Endothelial cell of umbilical vein (primary cell): Measurements from ENCODE around the gene CANT1.

Source experiments
- POLR2A ChIP-seq: IDR thresholded peaks from 2 replicates; pipeline ENCODE4 v1.6.1; 2012; ENCODE audit warnings: low read depth, mild to moderate bottlenecking, control low read depth, low read length
- POLR2AphosphoS5 ChIP-seq: IDR thresholded peaks from 2 replicates; pipeline ENCODE4 v1.6.1; 2012; ENCODE audit warnings: low read depth, mild to moderate bottlenecking, control low read depth, low read length, moderate library complexity; ENCODE audit not compliant: insufficient read depth
- TF ChIP-seq, protein P1 (sequence below), 2 donors: IDR thresholded peaks; 1 replicate in 1 of 2; 2 replicates in 1 of 2; pipeline ENCODE4 v1.5.1; 2011; ENCODE audit warnings: low read length in 2 of 2, mild to moderate bottlenecking in 2 of 2, moderate library complexity in 2 of 2, control low read depth in 1 of 2, inconsistent platforms in 1 of 2, low read depth in 1 of 2; ENCODE audit not compliant: insufficient read depth in 1 of 2; ENCODE audit errors: extremely low read depth in 1 of 2
- TF ChIP-seq, protein P2 (sequence below): IDR thresholded peaks from 2 replicates; pipeline ENCODE4 v1.6.1; 2011; ENCODE audit not compliant: insufficient read depth, insufficient read length

DNA sequence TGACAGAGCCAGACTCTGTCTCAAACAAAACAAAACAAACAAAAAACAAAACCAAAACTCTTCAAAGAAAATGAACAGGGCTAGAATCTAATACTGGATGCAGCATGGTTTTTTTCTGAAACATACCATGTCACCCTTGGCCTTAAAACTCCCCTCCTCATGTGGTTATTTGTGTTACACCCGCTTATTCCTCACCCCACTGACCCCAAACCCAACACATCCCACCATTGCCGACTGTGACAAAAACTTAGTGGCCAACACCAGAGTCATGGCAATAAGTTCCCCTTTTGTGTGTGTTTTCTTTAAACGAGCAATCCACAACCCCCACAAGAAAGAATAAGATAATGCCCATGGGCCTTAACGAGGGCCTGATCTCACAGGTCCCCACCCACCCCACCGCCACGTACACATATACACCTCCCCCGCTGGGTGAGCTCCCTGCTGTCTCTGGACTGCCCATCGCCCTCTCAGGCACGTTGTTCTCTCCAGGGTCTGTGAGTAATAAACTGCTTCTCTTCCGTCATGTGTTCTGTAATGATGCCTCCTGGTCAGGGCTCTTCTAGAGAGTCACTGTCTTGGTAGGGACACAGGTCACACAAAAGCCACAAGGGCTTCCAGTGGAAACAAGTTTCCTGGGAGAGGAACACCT, 48.3 kb upstream of the CANT1 start:
- TF ChIP-seq, protein P1, sequence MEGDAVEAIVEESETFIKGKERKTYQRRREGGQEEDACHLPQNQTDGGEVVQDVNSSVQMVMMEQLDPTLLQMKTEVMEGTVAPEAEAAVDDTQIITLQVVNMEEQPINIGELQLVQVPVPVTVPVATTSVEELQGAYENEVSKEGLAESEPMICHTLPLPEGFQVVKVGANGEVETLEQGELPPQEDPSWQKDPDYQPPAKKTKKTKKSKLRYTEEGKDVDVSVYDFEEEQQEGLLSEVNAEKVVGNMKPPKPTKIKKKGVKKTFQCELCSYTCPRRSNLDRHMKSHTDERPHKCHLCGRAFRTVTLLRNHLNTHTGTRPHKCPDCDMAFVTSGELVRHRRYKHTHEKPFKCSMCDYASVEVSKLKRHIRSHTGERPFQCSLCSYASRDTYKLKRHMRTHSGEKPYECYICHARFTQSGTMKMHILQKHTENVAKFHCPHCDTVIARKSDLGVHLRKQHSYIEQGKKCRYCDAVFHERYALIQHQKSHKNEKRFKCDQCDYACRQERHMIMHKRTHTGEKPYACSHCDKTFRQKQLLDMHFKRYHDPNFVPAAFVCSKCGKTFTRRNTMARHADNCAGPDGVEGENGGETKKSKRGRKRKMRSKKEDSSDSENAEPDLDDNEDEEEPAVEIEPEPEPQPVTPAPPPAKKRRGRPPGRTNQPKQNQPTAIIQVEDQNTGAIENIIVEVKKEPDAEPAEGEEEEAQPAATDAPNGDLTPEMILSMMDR (IDR thresholded peaks at IDR 0.05; ENCODE audit: extremely low read depth in 1 of 2, insufficient read depth in 1 of 2, low read depth in 1 of 2, low read length in 2 of 2) = no peak
- TF ChIP-seq, protein P2, sequence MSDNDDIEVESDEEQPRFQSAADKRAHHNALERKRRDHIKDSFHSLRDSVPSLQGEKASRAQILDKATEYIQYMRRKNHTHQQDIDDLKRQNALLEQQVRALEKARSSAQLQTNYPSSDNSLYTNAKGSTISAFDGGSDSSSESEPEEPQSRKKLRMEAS = no peak
- no peak for TF ChIP-seq POLR2AphosphoS5
- TF ChIP-seq POLR2A = no peak
